HG02870 (cell line): ENCODE data around the gene COQ8A.
"Not testable (repeated sequence)": the region's sequence is repeated elsewhere in the genome, so short reads cannot be mapped to it uniquely, and the experiment has no call there.

Experiments used
- ATAC-seq: cut with Tn5 transposase; IDR thresholded peaks from one replicate; pipeline ENCODE4 v1.9.1; 2021; ENCODE audit warnings: mild to moderate bottlenecking, moderate library complexity; ENCODE audit not compliant: unreplicated experiment

Gene COQ8A

DNA sequence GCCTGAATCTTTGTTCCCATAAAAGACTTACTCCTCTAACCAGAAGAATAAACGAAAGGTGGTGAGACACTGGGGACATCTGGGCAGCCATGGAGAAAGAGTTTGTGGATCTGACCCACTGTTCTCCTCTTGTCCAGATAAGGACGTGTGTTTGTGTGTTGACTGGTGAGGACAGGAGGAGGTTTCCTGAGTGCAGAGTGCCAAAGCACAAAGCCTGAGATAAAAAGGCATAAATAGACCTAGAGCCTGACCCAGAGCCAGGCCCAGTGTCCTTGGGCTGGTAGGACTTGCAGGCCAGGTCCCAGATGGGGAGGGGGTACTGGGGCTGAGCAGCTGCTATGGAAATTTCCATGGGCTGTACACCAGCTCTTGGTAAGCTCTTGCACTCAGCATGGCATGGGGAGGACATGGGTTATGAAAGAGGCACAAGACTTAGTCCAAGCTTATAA, 19.6 kb upstream of the COQ8A start:
- ATAC-seq = no peak

DNA sequence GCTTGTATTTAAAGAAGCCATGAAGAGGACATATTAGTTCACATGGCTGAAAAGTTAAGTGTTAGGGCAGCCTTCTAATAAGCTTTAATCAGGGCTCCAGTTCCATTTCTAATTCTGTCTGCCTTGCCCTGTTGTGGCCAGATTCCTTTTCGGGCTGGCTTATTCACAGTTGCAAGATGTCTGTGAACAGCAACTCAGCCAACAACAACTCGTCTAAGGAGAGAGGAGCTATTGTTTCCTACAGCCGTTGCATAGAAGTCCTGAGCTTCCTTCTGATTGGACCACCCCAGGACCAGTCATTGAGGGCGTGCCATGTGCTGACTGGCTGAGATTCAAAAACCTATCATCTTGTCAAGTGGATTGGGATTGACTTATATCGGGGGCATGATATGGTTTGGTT, 18.6 kb upstream of the COQ8A start:
- no peak for ATAC-seq

- ATAC-seq = not testable (repeated sequence)
These were observed 10.6 kb upstream of the COQ8A start for GRCh38 chr1:226929260-226930111.

GRCh38 chr1:226934483-226935237, 5.4 kb upstream of the COQ8A start:
- no peak for ATAC-seq

GRCh38 chr1:226937940-226938725, 2.0 kb upstream of the COQ8A start:
- no peak for ATAC-seq

- no peak for ATAC-seq
These were observed 1.1 kb upstream of the COQ8A start for GRCh38 chr1:226938903-226939437.

DNA sequence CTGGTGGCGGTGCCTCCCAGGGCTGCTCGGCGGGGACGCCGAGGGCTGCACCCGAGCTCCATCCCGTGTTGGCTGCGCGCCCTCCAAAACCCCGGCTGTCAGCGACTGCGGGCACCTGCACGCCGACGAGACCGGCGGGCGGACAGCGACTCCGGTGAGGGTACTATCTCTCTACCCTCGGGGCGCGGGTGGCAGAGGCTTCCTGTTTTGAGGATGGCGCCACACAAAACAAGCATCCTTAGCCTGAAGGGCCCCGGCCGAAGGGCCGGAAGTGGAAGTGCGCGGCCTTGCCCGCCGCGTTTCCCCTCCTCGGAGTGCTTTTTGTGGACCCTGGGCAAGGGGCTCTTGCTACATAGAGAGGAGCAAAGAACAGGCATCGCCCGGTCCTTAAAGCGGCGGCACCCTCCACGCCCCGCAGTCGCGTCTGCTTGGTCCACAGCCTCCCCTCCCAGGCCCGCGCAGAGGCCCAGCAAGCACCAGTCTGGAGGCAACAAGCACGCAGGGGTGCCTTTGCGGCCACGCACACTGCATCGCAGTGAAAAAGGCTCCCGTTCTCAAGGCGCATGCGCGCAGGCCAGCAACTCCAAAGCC, 561 bp upstream of the COQ8A start:
- peak; percentile 25 for ATAC-seq

GRCh38 chr1:226940806-226941067, 643 bp downstream of the COQ8A start:
- no peak for ATAC-seq

GRCh38 chr1:226942392-226942791, 2.3 kb downstream of the COQ8A start:
- no peak for ATAC-seq

DNA sequence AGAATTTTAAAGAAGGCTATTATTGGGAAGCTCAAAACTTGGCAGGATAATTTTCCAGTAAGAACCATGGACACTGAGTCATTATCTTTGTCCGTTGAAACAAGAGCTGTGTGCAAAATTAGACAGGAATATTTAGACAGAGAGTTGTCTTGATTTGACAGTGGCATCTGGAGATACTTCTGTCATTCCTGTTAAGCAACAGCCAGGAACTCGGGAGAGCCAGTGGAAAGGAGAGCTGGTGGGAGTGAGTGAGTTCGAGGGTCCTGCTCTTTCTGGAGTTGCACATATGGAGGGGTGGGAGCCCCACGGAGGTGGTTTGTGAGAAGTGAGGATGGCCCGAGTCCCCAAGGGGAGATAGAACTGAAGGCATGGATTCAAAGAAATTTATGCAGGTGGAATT, 3.1 kb downstream of the COQ8A start:
- no peak for ATAC-seq

DNA sequence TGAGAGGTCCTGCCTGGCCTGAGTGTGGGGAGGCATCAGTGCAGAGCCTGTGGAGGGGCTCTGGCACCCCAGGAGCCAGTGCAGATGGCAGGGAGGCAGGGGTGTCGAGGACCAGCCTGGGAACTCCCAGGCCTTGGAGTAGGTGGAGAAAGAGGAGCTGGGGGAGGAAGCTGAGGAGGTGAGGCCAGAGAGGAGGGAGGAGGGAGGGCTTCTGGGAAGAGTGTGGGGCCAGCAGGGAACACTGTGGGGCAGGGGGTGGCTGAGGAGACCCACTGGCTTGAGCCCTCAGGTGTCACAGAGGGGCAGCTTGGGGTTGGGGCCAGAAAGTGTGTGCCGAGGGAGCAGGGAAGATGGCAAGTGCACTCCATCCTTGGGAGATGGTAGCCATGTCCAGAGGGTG, 3.8 kb downstream of the COQ8A start:
- ATAC-seq = no peak

DNA sequence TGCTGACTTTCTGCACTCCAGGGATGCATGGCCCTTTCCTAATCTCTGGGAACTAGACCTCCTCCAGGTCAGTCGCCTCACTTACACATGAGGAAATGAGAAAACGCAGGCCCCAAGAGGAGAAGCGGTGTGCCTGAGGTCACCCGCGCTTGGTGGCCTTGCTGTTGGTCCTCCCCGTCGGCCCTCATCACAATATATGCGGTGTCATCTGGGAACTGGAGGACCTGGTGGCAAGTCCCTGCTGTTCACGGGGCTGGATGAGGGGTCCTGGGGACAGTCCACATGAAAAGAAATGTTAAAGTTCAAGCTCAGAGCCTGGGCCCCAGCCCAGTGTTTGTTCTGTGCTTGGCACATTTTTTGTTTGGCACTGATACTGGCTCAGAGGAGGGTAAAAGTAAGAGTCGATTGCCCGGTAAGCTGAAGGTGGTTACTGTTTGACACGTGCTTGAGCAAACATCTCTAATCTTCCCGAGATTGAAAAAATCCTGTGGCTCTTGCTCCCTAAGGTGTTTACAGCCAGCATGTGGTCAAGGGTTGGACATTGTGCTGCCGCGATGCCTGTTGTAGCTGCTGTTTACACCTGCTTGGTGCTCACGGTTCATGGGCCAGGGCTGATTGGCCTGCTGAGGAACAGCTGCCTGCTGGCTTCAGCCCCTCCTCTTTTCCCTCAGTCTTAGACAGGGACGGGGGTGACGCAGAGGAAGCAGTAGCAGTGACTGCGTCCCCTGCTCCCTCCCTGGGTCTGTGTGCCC, 5.2 kb downstream of the COQ8A start:
- ATAC-seq = no peak

- no peak for ATAC-seq
These were observed 5.8 kb downstream of the COQ8A start for GRCh38 chr1:226945858-226946245.

DNA sequence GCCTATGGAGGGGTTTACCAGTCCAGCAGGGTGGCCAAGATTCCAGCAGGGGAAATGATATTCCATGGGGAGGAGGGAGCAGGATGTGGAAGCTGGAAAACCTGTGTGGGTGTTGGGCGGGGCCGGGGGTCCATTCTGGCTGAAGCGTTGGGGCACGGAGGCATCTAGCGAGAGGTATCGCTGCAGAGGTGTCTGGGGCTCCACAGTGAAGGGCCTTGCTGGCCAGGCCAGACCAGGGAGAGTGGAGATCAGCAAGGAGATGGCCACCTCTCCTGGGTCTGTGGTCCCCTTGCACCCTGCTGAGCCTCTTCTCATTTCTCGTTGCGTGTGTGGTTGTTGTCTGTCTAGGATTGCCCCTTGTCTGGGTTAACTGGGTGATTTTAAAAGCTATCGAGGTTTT, 6.2 kb downstream of the COQ8A start:
- no peak for ATAC-seq

DNA sequence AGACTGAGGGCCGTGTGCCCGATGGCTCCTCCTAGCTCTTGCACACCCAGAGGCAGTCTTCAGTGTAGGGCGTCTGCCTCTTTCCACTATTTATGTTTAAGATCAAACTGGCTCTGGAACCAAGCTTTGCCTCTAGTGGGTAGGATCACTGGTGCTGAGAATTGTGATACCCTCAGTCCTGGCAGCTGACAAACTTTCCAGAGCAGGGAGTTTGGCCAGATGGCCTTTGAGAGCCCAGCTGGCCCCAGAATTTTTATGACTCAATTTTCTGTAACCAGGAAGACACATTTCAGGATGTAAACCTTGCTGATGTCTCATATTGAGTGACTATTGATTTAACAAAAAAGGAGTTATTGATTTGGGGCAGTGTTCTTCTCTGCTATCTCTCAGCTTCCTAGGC, 6.7 kb downstream of the COQ8A start:
- ATAC-seq = no peak

DNA sequence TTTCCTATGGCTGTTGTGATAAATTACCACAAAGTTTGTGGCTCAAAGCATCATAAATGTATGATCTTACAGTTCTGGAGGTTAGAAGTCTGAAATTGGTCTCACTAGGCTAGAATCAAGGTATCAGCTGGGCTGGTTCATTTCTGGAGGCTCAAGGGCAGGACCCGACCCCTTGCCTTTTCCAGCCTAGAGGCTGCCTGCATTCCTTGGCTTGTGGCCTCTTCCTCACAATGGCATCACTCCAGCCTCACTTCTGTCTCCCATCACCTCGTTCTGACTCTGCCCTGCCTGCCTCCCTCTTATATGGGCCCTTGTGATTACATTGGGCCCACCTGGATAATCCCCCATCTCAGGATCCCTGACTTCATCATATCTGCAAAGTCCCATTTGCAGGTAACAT, 8.0 kb downstream of the COQ8A start:
- no peak for ATAC-seq

DNA sequence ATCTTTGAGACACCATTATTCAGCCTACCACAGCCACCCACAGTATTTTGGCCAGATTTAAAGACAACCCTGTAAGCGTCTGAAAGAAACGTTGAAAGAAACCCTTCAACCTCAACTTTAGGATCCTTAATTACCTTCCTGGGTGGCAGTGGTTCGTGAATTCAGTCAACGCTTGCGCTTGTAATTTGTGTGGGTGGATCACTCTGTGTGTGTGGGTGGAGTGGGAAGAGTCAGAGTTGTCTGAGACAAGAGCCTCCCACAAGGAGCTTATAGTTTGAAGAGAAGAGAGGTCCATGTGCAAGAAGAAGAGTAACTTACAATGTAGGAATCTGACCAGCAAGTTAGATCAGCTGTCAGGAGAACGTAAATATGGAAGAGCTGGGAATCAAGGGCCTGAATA, 8.4 kb downstream of the COQ8A start:
- ATAC-seq = no peak

DNA sequence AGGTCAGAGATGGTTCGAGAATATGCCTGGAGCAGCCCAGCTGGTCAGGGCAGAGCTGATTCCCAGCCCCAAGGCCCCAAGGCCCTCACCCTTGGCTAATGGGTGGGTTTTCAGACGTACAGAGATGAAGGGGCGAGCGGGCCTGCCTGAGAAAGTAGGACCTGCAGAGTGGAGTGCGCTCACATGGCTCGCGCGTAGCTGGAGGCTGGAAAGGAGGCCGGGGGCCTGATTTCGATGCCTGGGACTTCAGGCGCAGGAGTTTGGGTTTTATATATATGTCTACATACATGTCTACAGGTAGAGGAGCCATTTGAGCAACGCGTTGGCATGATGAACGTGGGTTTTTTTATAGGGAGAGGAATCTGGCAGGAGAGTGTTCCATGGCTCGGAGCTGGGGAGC, 8.9 kb downstream of the COQ8A start:
- no peak for ATAC-seq

GRCh38 chr1:226949401-226949800, 9.3 kb downstream of the COQ8A start:
- ATAC-seq = no peak

DNA sequence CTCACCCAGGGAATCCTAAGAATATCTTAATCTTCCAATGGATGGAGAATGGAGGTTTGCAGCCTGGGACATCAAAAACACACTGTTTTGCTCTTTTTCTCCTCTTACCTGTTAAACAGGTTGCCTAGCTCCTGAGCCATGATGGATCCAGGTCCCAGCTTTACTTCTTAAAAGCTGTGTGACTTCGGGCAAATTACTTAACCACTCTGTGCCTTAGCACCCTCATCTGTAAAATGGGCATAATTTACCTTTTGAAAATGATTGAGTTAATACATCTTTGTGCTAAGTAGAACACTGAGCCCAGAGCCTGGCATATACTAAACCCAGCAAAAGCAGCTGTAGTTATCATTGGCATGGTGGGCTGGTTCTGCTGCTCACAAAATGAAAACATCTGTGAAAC, 10.2 kb downstream of the COQ8A start:
- no peak for ATAC-seq
